Upper lobe of left lung (tissue), 4 donors: ENCODE data around the gene CEP131.

Source experiments
- EP300 ChIP-seq, 4 donors: sonication (generic); formaldehyde crosslinking; IDR thresholded peaks; one replicate each; pipeline ENCODE4 v1.5.1; 2017; ENCODE audit warnings: antibody characterized with exemption in 4 of 4, control low read depth in 2 of 4
- POLR2A ChIP-seq, 4 donors: fragments of 450-650 bp; IDR thresholded peaks; one replicate each; pipeline ENCODE4 v1.5.1; 2016 to 2017; ENCODE audit warnings: antibody characterized with exemption in 4 of 4, mild to moderate bottlenecking in 2 of 4
- TF ChIP-seq, protein P1 (sequence below), 6 experiments: fragments of 450-650 bp in 4 of 6; fragments of 200-600 bp in 2 of 6; sonication (generic) in 2 of 6; IDR thresholded peaks; one replicate each; pipeline ENCODE4 v1.5.1; 2016 to 2019; ENCODE audit warnings: antibody characterized with exemption in 6 of 6

GRCh38 chr17:81218459-81218858 lies 4.3 kb downstream of the CEP131 start:
- TF ChIP-seq, protein P1, sequence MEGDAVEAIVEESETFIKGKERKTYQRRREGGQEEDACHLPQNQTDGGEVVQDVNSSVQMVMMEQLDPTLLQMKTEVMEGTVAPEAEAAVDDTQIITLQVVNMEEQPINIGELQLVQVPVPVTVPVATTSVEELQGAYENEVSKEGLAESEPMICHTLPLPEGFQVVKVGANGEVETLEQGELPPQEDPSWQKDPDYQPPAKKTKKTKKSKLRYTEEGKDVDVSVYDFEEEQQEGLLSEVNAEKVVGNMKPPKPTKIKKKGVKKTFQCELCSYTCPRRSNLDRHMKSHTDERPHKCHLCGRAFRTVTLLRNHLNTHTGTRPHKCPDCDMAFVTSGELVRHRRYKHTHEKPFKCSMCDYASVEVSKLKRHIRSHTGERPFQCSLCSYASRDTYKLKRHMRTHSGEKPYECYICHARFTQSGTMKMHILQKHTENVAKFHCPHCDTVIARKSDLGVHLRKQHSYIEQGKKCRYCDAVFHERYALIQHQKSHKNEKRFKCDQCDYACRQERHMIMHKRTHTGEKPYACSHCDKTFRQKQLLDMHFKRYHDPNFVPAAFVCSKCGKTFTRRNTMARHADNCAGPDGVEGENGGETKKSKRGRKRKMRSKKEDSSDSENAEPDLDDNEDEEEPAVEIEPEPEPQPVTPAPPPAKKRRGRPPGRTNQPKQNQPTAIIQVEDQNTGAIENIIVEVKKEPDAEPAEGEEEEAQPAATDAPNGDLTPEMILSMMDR (IDR thresholded peaks at IDR 0.05) = no peak
- TF ChIP-seq POLR2A (IDR thresholded peaks at IDR 0.05) (no peak), EP300 (IDR thresholded peaks at IDR 0.05) (no peak)
